ENCODE results near the gene TIMM13. TPM values are rescaled to one million over a fixed set of nuclear protein-coding genes. Genes with fewer than 3 reads are reported as not detected.

The TIMM13 gene
- total and polyA plus RNA-seq, 5 donors: 69.6 to 91.2 (median 74.1) TPM

Small RNA genes lying within 50 kb of the gene (microRNA-seq; reads per million reads assigned to microRNA genes)
- gene MIR7108: 0 reads per million in 2 donors

Other genes with a start within 250 kb of the TIMM13 start
- gene PLEKHJ1, start 191.3 kb downstream of the TIMM13 start, total RNA-seq: 10 to 100 TPM; 39.9 to 51.8 (median 45.8) TPM
- 65.2 TPM for gene PLEKHJ1, start 191.3 kb downstream of the TIMM13 start, polyA plus RNA-seq
- gene SF3A2, start 190.8 kb downstream of the TIMM13 start, total RNA-seq: 10 to 100 TPM; 30.0 to 34.9 (median 33.1) TPM
- gene SF3A2, start 190.8 kb downstream of the TIMM13 start, polyA plus RNA-seq: 26.4 TPM
- gene AMH, start 178.3 kb downstream of the TIMM13 start, total RNA-seq: 1 to 10 TPM in 2 of 4 donors, under 1 TPM in 2; 0.31 to 1.6 (median 1.1) TPM
- 0.36 TPM for gene AMH, start 178.3 kb downstream of the TIMM13 start, polyA plus RNA-seq
- gene JSRP1, start 171.2 kb downstream of the TIMM13 start, total RNA-seq: not detected
- gene JSRP1, start 171.2 kb downstream of the TIMM13 start, polyA plus RNA-seq: 0.75 TPM
- 1 to 10 TPM; 1.0 to 3.1 (median 1.7) TPM for gene PEAK3, start 145.4 kb downstream of the TIMM13 start, total RNA-seq
- 0.84 TPM for gene PEAK3, start 145.4 kb downstream of the TIMM13 start, polyA plus RNA-seq
- gene LINGO3, start 119.4 kb downstream of the TIMM13 start, total RNA-seq: not detected
- not detected for gene LINGO3, start 119.4 kb downstream of the TIMM13 start, polyA plus RNA-seq
- 10 to 100 TPM; 33.0 to 49.9 (median 41.4) TPM for gene LSM7, start 99.0 kb downstream of the TIMM13 start, total RNA-seq
- gene LSM7, start 99.0 kb downstream of the TIMM13 start, polyA plus RNA-seq: 123 TPM
- 10 to 100 TPM; 27.1 to 40.2 (median 31.8) TPM for gene SPPL2B, start 98.9 kb downstream of the TIMM13 start, total RNA-seq
- gene SPPL2B, start 98.9 kb downstream of the TIMM13 start, polyA plus RNA-seq: 28.1 TPM
- under 1 TPM in 2 of 4 donors, not detected in 2; 0.09 to 0.12 TPM for gene TMPRSS9, start 67.3 kb downstream of the TIMM13 start, total RNA-seq
- not detected for gene TMPRSS9, start 67.3 kb downstream of the TIMM13 start, polyA plus RNA-seq
- 10 to 100 TPM in 3 of 4 donors, 1 to 10 TPM in 1; 9.6 to 21.6 (median 14.9) TPM for gene LMNB2, start 29.4 kb upstream of the TIMM13 start, total RNA-seq
- 12.1 TPM for gene LMNB2, start 29.4 kb upstream of the TIMM13 start, polyA plus RNA-seq
- 100 to 1,000 TPM in 2 of 4 donors, 10 to 100 TPM in 2; 52.4 to 205 (median 78.9) TPM for gene GADD45B, start 48.5 kb upstream of the TIMM13 start, total RNA-seq
- 195 TPM for gene GADD45B, start 48.5 kb upstream of the TIMM13 start, polyA plus RNA-seq

Data from right cardiac atrium (tissue), 5 donors.